H9 (cell line): ENCODE results near the gene SETBP1. TPM values are rescaled to one million over a fixed set of nuclear protein-coding genes. Genes with fewer than 3 reads are reported as not detected.

Source experiments
- DNase-seq: peaks from one replicate; pipeline ENCODE4 v3.0.0-alpha.2; 2017
- H2AFZ ChIP-seq: one replicate; pipeline ENCODE4 v1.6.1; 2013; ENCODE audit warnings: mild to moderate bottlenecking, low read length, control low read depth, moderate library complexity
- H2AK5ac ChIP-seq: 2 replicates; pipeline ENCODE4 v1.6.1; 2013; ENCODE audit warnings: low read length, control low read depth, mixed read lengths; ENCODE audit not compliant: insufficient read length
- H2BK120ac ChIP-seq: one replicate; pipeline ENCODE4 v1.6.1; 2013; ENCODE audit warnings: low read depth, mild to moderate bottlenecking, low read length, control low read depth, inconsistent platforms; ENCODE audit not compliant: poor library complexity, severe bottlenecking
- H2BK12ac ChIP-seq: 2 replicates; pipeline ENCODE4 v1.6.1; 2013; ENCODE audit warnings: low read length, control low read depth, mixed read lengths, low read depth; ENCODE audit not compliant: insufficient read length
- H2BK15ac ChIP-seq: 2 replicates; pipeline ENCODE4 v1.6.1; 2013; ENCODE audit warnings: low read depth, low read length, control low read depth
- H2BK20ac ChIP-seq: one replicate; pipeline ENCODE4 v1.6.1; 2013; ENCODE audit warnings: low read depth, mild to moderate bottlenecking, low read length, control low read depth, inconsistent platforms; ENCODE audit not compliant: poor library complexity, severe bottlenecking
- H2BK5ac ChIP-seq: 2 replicates; pipeline ENCODE4 v1.6.1; 2013; ENCODE audit warnings: low read length, control low read depth, mixed read lengths; ENCODE audit not compliant: insufficient read length
- H3K14ac ChIP-seq: 2 replicates; pipeline ENCODE4 v1.6.1; 2013; ENCODE audit warnings: low read length, control low read depth; ENCODE audit not compliant: insufficient read depth
- H3K18ac ChIP-seq: 2 replicates; pipeline ENCODE4 v1.6.1; 2013; ENCODE audit warnings: low read depth, mild to moderate bottlenecking, mixed read lengths, low read length, control low read depth; ENCODE audit not compliant: insufficient read length
- H3K23ac ChIP-seq: 2 replicates; pipeline ENCODE4 v1.6.1; 2013; ENCODE audit warnings: low read length, control low read depth, mixed read lengths, low read depth; ENCODE audit not compliant: insufficient read length
- H3K23me2 ChIP-seq: 2 replicates; pipeline ENCODE4 v1.6.1; 2013; ENCODE audit warnings: low read depth, mild to moderate bottlenecking, mixed read lengths, low read length, control low read depth; ENCODE audit not compliant: insufficient read length, poor library complexity, severe bottlenecking
- H3K27ac ChIP-seq: 2 replicates; pipeline ENCODE4 v1.5.1; 2013; ENCODE audit warnings: low read length, control low read depth, mixed read lengths, low read depth; ENCODE audit not compliant: insufficient read length
- H3K27me3 ChIP-seq: 2 replicates; pipeline ENCODE4 v1.6.1; 2013; ENCODE audit warnings: low read length, control low read depth, inconsistent platforms; ENCODE audit not compliant: insufficient read depth
- H3K4ac ChIP-seq: 2 replicates; pipeline ENCODE4 v1.6.1; 2013; ENCODE audit warnings: low read depth, mild to moderate bottlenecking, control low read depth, inconsistent platforms, low read length, moderate library complexity
- H3K4me1 ChIP-seq: 2 replicates; pipeline ENCODE4 v1.6.1; 2013; ENCODE audit warnings: low read length, control low read depth, inconsistent platforms; ENCODE audit not compliant: insufficient read depth
- H3K4me2 ChIP-seq: 2 replicates; pipeline ENCODE4 v1.6.1; 2013; ENCODE audit warnings: low read length, control low read depth, mixed read lengths; ENCODE audit not compliant: insufficient read length, insufficient read depth
- H3K56ac ChIP-seq: 2 replicates; pipeline ENCODE4 v1.6.1; 2013; ENCODE audit warnings: low read depth, mild to moderate bottlenecking, mixed read lengths, low read length, control low read depth; ENCODE audit not compliant: insufficient read length
- H3K79me1 ChIP-seq: 2 replicates; pipeline ENCODE4 v1.6.1; 2013; ENCODE audit warnings: low read depth, mild to moderate bottlenecking, moderate library complexity, low read length, control low read depth, inconsistent platforms; ENCODE audit not compliant: insufficient read depth, poor library complexity, severe bottlenecking
- H3K79me2 ChIP-seq: 2 replicates; pipeline ENCODE4 v1.6.1; 2013; ENCODE audit warnings: low read length, control low read depth, inconsistent platforms; ENCODE audit not compliant: insufficient read depth
- H3K9ac ChIP-seq: 2 replicates; pipeline ENCODE4 v1.6.1; 2013; ENCODE audit warnings: low read length, control low read depth, mixed read lengths; ENCODE audit not compliant: insufficient read length; ENCODE audit errors: extremely low read depth
- H3K9me3 ChIP-seq: one replicate; pipeline ENCODE4 v1.6.1; 2013; ENCODE audit warnings: low read depth, low read length, inconsistent platforms; ENCODE audit not compliant: control insufficient read depth
- H3T11ph ChIP-seq: one replicate; pipeline ENCODE4 v1.6.1; 2013; ENCODE audit warnings: mild to moderate bottlenecking, low read length, control low read depth, inconsistent platforms
- H4K20me1 ChIP-seq: one replicate; pipeline ENCODE4 v1.6.1; 2013; ENCODE audit not compliant: control insufficient read depth, insufficient read length, insufficient read depth
- H4K5ac ChIP-seq: 2 replicates; pipeline ENCODE4 v1.6.1; 2013; ENCODE audit warnings: low read depth, mild to moderate bottlenecking, mixed read lengths, low read length, control low read depth; ENCODE audit not compliant: insufficient read length
- H4K8ac ChIP-seq: replicated peaks from 2 replicates; pipeline ENCODE4 v1.6.1; 2013; ENCODE audit warnings: low read length, control low read depth, mixed read lengths, low read depth; ENCODE audit not compliant: insufficient read length
- H4K91ac ChIP-seq: 2 replicates; pipeline ENCODE4 v1.6.1; 2013; ENCODE audit warnings: low read depth, mild to moderate bottlenecking, moderate library complexity, mixed read lengths, low read length, control low read depth; ENCODE audit not compliant: insufficient read length
- H3K27ac Mint-ChIP-seq, 3 experiments: 2 replicates in 2 of 3; 3 replicates in 1 of 3; pipeline ENCODE4 v1.8.0; 2020 to 2021; ENCODE audit warnings: mixed read lengths in 3 of 3, mild to moderate bottlenecking in 1 of 3, moderate library complexity in 1 of 3
- H3K27me3 Mint-ChIP-seq: 2 replicates; pipeline ENCODE4 v1.8.0; 2021; ENCODE audit warnings: low read depth, mild to moderate bottlenecking, moderate library complexity, mixed read lengths
- H3K36me3 Mint-ChIP-seq, 3 experiments: 2 replicates in 2 of 3; 3 replicates in 1 of 3; pipeline ENCODE4 v1.8.0; 2020 to 2021; ENCODE audit warnings: low read depth in 3 of 3, mixed read lengths in 3 of 3; ENCODE audit not compliant: insufficient read depth in 1 of 3
- H3K4me1 Mint-ChIP-seq, 2 experiments: 2 replicates each; pipeline ENCODE4 v1.8.0; 2020; ENCODE audit warnings: mixed read lengths in 2 of 2
- H3K4me3 Mint-ChIP-seq, 2 experiments: 2 replicates in 1 of 2; 3 replicates in 1 of 2; pipeline ENCODE4 v1.8.0; 2020 to 2021; ENCODE audit warnings: mild to moderate bottlenecking in 2 of 2, mixed read lengths in 2 of 2, moderate library complexity in 1 of 2
- H3K9me3 Mint-ChIP-seq, 2 experiments: 2 replicates in 1 of 2; 3 replicates in 1 of 2; pipeline ENCODE4 v1.8.0; 2020; ENCODE audit warnings: mild to moderate bottlenecking in 2 of 2, mixed read lengths in 2 of 2, moderate library complexity in 1 of 2
- CTCF ChIP-seq: fragments of 200-600 bp; sonication (generic); conservative IDR thresholded peaks from 3 replicates; pipeline ENCODE4 v1.8.0; 2021; ENCODE audit warnings: antibody characterized with exemption, mild to moderate bottlenecking
- WGBS: extraction: QIAGEN DNeasy Blood & Tissue Kit; methylation state at CpG from one replicate; pipeline ENCODE4 v1.1.7; 2013; ENCODE audit warnings: missing lambda C conversion rate, low lambda C conversion rate, mixed read lengths; ENCODE audit not compliant: insufficient read length; ENCODE audit errors: extremely low coverage; 5-methylcytosine and 5-hydroxymethylcytosine counted together
- total RNA-seq: library from RNA; stranded (reverse); gene quantifications from 2 replicates; pipeline ENCODE4 v1.2.1, GENCODE V29; 2021

SETBP1 gene
- total RNA-seq, 1 experiment from 2014 or later = 4.6 TPM

GRCh38 chr18:44833786-44834185 is 153.1 kb downstream of the SETBP1 start:
- Histone ChIP-seq H3K23me2 (no peaks in the 10 kb centered on the region), H4K8ac (no peak overlapping the region), H2BK5ac (no peak overlapping the region), H3K4me2 (no peak overlapping the region), H3K27me3 (no peaks in the 10 kb centered on the region), H4K20me1 (no peaks in the 10 kb centered on the region), H2BK20ac (no peak overlapping the region), H3T11ph (no peak overlapping the region), H3K4ac (no peak overlapping the region), H4K91ac (no peak overlapping the region), H2AK5ac (no peak overlapping the region), H2BK15ac (no peak overlapping the region), H3K56ac (no peak overlapping the region), H3K23ac (no peak overlapping the region), H2BK120ac (no peak overlapping the region), H3K18ac (no peak overlapping the region), H3K14ac (no peak overlapping the region), H3K9ac (no peak overlapping the region), H3K9me3 (no peaks in the 10 kb centered on the region), H3K79me2 (no peaks in the 10 kb centered on the region), H3K79me1 (no peaks in the 10 kb centered on the region), H2AFZ (no peak overlapping the region), H3K4me1 (peaks cover 5% of the 10 kb centered on the region; the same call in 1 of the 2 replicates), H4K5ac (no peak overlapping the region), H3K27ac (no peak overlapping the region), H2BK12ac (no peak overlapping the region)
- no CpG with 5 or more reads among the region's 2 CpGs for WGBS
- no peak for TF ChIP-seq CTCF
- peak overlapping the region in 1 of 3 experiments; percentile 11; a peak in 1 of 7 replicates for H3K27ac Mint-ChIP-seq
- no peaks in the 10 kb centered on the region; a peak in 1 of 7 replicates for H3K36me3 Mint-ChIP-seq
- no peak overlapping the region for H3K4me3 Mint-ChIP-seq
- peaks cover 40 to 43% of the 10 kb centered on the region in 2 experiments for H3K4me1 Mint-ChIP-seq
- DNase-seq = no peak
- no peaks in the 10 kb centered on the region for H3K9me3 Mint-ChIP-seq
- no peaks in the 10 kb centered on the region for H3K27me3 Mint-ChIP-seq
